ENCODE measurements around the gene ACSF3.

Gene ACSF3

GRCh38 chr16:89106533-89107202 lies 13.0 kb downstream of the ACSF3 start:
- H3K27me3 ChIP-seq: no peaks in the 10 kb centered on the region
- no peak for TF ChIP-seq CTCF (IDR thresholded peaks at IDR 0.05)
- no peak for DNase-seq
- H3K27ac ChIP-seq: no peak overlapping the region
- peaks cover 50 to 88% (median 59%) of the 10 kb centered on the region in 3 donors for H3K36me3 ChIP-seq
- H3K9me3 ChIP-seq: no peaks in the 10 kb centered on the region
- intact Hi-C loops (cut with DNase I; ENCODE audit: low total_unique reads): no loop called here
- no peak overlapping the region for H3K4me3 ChIP-seq
- H3K4me1 ChIP-seq: no peaks in the 10 kb centered on the region

- intact Hi-C loops (cut with DNase I; ENCODE audit: low total_unique reads): no loop called here
Observed at GRCh38 chr16:89107203-89107582, 13.5 kb downstream of the ACSF3 start.

GRCh38 chr16:89108416-89108815 lies 14.8 kb downstream of the ACSF3 start:
- Histone ChIP-seq H3K9me3 (no peaks in the 10 kb centered on the region), H3K4me3 (no peak overlapping the region), H3K27me3 (no peaks in the 10 kb centered on the region), H3K27ac (no peak overlapping the region), H3K36me3 (peaks cover 48 to 88% (median 60%) of the 10 kb centered on the region in 3 donors), H3K4me1 (no peaks in the 10 kb centered on the region)
- TF ChIP-seq CTCF (IDR thresholded peaks at IDR 0.05): no peak
- no peak for DNase-seq
- intact Hi-C loops (cut with DNase I; ENCODE audit: low total_unique reads): no loop called here

More at GRCh38 chr16:89107203-89107582, 13.5 kb downstream of the ACSF3 start:
- no peaks in the 10 kb centered on the region for H3K9me3 ChIP-seq
- no peak overlapping the region for H3K27ac ChIP-seq
- no peak for DNase-seq
- H3K4me1 ChIP-seq: no peaks in the 10 kb centered on the region
- H3K27me3 ChIP-seq: no peaks in the 10 kb centered on the region
- no peak for TF ChIP-seq CTCF (IDR thresholded peaks at IDR 0.05)
- H3K36me3 ChIP-seq: peaks cover 50 to 88% (median 60%) of the 10 kb centered on the region in 3 donors
- H3K4me3 ChIP-seq: no peak overlapping the region

GRCh38 chr16:89110641-89111040 lies 17.0 kb downstream of the ACSF3 start:
- Histone ChIP-seq H3K4me3 (no peak overlapping the region), H3K36me3 (peaks cover 49 to 88% (median 59%) of the 10 kb centered on the region in 3 donors), H3K9me3 (no peaks in the 10 kb centered on the region), H3K4me1 (peaks cover 0 to 4% (median 0%) of the 10 kb centered on the region in 4 donors), H3K27me3 (no peaks in the 10 kb centered on the region), H3K27ac (no peak overlapping the region)
- DNase-seq: no peak
- TF ChIP-seq CTCF (IDR thresholded peaks at IDR 0.05): no peak
- intact Hi-C loops (cut with DNase I; ENCODE audit: low total_unique reads): no loop called here

- TF ChIP-seq CTCF (IDR thresholded peaks at IDR 0.05): no peak
- H3K4me3 ChIP-seq: no peak overlapping the region
- peaks cover 49 to 85% (median 59%) of the 10 kb centered on the region in 3 donors for H3K36me3 ChIP-seq
- H3K9me3 ChIP-seq: no peaks in the 10 kb centered on the region
- peaks cover 0 to 4% (median 0%) of the 10 kb centered on the region in 4 donors for H3K4me1 ChIP-seq
- no peaks in the 10 kb centered on the region for H3K27me3 ChIP-seq
- no peak overlapping the region for H3K27ac ChIP-seq
- no peak for DNase-seq
- intact Hi-C loops (cut with DNase I; ENCODE audit: low total_unique reads): no loop called here
Observed at GRCh38 chr16:89111263-89111662, 17.6 kb downstream of the ACSF3 start.

Data from tibial artery (tissue), 4 donors.